ENCODE data around the gene TBCB.
"Not testable (repeated sequence)": the region's sequence is repeated elsewhere in the genome, so short reads cannot be mapped to it uniquely, and the experiment has no call there.

The TBCB gene

GRCh38 chr19:36160821-36161596, 45.7 kb downstream of the TBCB start:
- Mint-ChIP-seq H3K27me3 (ENCODE audit: low read depth) (no peaks in the 10 kb centered on the region), H3K36me3 (ENCODE audit: low read depth) (peaks cover 4% of the 10 kb centered on the region), H3K9me3 (no peaks in the 10 kb centered on the region), H3K27ac (no peak overlapping the region), H3K4me1 (ENCODE audit: low read depth) (peaks cover 1% of the 10 kb centered on the region), H3K4me3 (no peak overlapping the region)

DNA sequence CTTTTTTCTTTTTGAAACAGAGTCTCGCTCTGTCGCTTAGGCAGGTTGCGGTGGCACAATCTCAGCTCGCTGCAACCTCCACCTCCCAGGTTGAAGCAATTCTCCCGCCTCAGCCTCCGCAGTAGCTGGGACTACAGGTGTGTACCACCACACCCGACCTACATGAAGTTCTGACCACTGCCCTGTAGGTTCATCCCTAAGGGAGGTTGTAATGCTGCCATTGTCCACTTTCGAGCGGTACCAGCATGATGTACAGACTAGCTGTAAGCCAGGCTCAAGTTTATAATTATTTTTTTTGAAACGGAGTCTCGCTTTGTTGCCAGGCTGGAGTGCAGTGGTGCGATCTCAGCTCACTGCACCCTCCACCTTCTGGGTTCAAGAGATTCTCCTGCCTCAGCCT, 48.5 kb downstream of the TBCB start:
- Mint-ChIP-seq H3K4me3 (no peak overlapping the region), H3K4me1 (ENCODE audit: low read depth) (peaks cover 1% of the 10 kb centered on the region), H3K9me3 (no peaks in the 10 kb centered on the region), H3K27me3 (ENCODE audit: low read depth) (no peaks in the 10 kb centered on the region), H3K27ac (no peak overlapping the region), H3K36me3 (ENCODE audit: low read depth) (peaks cover 6% of the 10 kb centered on the region)

GRCh38 chr19:36169084-36169760, 54.0 kb downstream of the TBCB start:
- H3K27ac Mint-ChIP-seq, result no peak overlapping the region
- peaks cover 4% of the 10 kb centered on the region for H3K4me1 Mint-ChIP-seq (ENCODE audit: low read depth)
- H3K9me3 Mint-ChIP-seq, result no peaks in the 10 kb centered on the region
- no peaks in the 10 kb centered on the region for H3K27me3 Mint-ChIP-seq (ENCODE audit: low read depth)
- H3K36me3 Mint-ChIP-seq (ENCODE audit: low read depth), result peaks cover 2% of the 10 kb centered on the region
- H3K4me3 Mint-ChIP-seq, result no peak overlapping the region

- Mint-ChIP-seq H3K36me3 (ENCODE audit: low read depth) (peaks cover 3% of the 10 kb centered on the region), H3K9me3 (no peaks in the 10 kb centered on the region), H3K4me1 (ENCODE audit: low read depth) (peaks cover 6% of the 10 kb centered on the region), H3K27ac (no peak overlapping the region), H3K27me3 (ENCODE audit: low read depth) (no peaks in the 10 kb centered on the region), H3K4me3 (no peak overlapping the region)
Measured at GRCh38 chr19:36172852-36173251, 57.6 kb downstream of the TBCB start.

DNA sequence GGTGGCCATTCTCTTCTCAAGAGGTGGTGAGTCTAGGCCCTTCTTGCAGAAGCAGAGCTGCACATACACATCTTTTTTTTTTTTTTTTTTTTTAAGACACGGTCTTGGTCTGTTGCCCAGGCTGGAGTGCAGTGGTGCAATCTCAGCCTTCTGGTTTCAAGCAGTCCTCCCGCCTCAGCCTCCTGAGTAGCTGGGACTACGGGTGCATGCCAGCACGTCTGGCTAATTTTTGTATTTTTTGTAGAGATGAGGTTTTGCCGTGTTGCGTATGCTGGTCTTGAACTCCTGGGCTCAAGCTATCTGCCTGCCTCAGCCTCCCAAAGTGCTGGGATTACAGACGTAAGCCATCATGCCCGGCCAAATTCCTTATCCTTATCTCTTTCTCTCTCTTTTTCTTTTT, 58.6 kb downstream of the TBCB start:
- not testable (repeated sequence) for H3K27me3 Mint-ChIP-seq (ENCODE audit: low read depth); H3K4me3 Mint-ChIP-seq; H3K27ac Mint-ChIP-seq; H3K9me3 Mint-ChIP-seq; H3K4me1 Mint-ChIP-seq (ENCODE audit: low read depth); H3K36me3 Mint-ChIP-seq (ENCODE audit: low read depth)
